Middle frontal gyrus (tissue), 1 donor: Measurements from ENCODE around the gene JAK2.

Experiments used
- DNase-seq: peaks from one replicate; pipeline ENCODE4 v3.0.0-alpha.2; 2015; ENCODE audit warnings: low spot score; ENCODE audit errors: extremely low spot score

Gene JAK2

DNA sequence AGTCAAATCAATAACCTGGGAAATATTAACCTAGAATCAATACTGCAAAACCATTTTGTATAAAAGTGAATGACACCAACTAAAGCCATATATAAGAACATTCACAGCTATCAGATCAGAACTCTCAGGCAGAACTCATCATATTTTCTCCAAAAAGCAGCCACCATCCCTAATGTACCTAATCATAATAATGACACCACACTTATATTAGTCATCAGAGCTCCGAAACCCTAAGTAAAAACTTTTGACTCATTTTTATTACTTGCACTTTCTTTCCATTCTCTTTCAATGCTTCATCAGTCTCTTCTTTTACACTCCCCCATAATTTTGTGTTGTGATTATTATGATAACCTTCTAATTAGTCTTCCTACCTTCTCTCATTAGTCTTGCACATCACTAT lies 155.1 kb downstream of the JAK2 start:
- no peak for DNase-seq

DNA sequence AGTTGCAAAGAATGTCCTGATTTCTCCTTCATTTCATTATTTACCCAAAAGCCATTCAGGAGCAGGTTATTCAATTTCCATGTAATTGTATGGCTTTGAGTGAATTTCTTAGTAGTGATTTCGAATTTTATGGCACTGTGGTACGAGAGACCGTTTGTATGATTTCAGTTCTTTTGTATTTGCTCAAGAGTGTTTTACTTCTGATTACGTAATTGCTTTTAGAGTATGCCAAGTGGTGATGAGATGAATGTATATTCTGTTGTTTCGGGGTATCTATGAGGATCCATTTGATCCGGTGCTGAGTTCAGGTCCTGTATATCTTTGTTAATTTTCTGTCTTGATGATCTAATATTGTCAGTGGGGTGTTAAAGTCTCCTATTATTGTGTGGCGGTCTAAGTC lies 159.1 kb downstream of the JAK2 start:
- no peak for DNase-seq

DNA sequence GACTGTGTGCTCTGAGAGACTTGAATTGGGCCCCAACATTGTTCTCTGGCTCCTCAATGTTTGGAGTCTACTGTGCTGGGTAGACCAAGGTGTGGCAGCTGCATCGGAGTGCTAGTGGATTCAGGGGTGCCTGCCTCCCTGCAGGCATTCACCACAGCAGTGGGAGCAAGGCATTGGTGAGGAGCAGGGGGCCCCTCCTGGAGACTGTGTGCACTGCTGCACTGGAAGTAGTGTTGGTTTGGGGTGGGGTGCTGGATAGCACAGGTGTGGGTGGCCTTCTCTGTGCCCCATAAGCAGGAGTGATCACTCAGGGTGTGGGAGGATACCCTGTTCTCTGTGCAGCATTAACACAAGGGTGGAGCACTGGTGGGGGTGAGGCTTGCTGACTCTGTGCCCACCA lies 161.2 kb downstream of the JAK2 start:
- no peak for DNase-seq
